ENCODE data around the gene PCDHGB3.
"Not testable (repeated sequence)": the region's sequence is repeated elsewhere in the genome, so short reads cannot be mapped to it uniquely, and the experiment has no call there.

PCDHGB3 gene

DNA sequence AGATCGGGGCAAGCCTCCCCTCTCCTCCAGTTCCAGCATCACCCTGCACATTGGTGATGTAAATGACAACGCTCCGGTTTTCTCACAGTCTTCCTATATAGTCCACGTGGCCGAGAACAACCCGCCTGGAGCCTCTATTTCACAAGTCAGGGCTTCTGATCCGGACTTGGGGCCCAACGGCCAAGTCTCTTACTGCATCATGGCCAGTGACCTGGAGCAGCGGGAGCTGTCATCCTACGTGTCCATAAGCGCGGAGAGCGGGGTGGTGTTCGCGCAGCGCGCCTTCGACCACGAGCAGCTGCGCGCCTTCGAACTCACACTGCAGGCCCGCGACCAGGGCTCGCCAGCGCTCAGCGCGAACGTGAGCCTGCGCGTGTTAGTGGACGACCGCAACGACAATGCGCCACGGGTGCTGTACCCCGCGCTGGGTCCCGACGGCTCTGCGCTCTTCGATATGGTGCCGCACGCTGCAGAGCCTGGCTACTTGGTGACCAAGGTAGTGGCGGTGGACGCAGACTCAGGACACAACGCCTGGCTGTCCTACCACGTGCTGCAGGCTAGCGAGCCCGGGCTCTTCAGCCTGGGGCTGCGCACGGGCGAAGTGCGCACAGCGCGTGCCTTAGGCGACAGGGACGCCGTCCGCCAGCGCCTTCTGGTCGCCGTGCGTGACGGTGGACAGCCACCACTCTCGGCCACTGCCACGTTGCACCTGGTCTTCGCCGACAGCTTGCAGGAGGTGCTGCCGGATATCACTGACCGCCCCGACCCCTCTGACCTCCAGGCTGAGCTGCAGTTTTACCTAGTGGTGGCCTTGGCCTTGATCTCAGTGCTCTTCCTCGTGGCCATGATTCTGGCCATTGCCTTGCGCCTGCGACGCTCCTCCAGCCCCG is 19.4 kb downstream of the PCDHGB3 start:
- in situ Hi-C loops (cut with HindIII; ENCODE audit: low sequenced_read_pairs) = loop anchor here (5.0 kb wide), 1 partner anchor 62 kb away; no protein-coding TSS in a partner anchor

DNA sequence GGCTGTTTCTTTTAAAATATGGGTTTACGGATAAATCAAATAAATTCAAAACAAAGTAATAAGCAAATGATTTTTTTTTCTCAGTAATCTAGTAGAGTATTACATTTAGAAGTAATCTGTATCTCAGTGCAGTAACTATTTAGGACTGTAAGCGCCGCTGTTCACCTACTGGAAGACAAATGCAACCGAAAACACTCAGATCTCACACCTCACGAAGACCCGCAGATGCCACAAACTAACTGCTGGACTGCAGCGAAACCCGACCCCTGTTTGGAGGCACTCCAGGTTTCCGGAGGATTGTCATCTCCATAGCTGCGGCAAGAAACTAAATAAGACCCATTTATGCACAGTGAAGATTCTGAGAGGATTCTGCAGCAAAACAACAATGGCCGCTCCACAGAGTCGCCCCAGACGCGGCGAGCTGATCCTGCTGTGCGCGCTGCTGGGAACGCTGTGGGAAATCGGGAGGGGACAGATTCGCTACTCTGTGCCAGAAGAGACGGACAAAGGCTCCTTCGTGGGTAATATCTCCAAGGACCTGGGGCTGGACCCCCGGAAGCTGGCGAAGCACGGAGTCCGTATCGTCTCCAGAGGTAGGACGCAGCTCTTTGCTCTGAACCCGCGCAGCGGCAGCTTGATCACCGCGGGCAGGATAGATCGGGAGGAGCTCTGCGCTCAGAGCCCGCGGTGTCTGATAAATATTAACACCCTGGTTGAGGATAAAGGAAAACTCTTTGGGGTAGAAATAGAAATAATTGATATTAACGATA is 22.6 kb downstream of the PCDHGB3 start, which contains the start of gene PCDHGA8:
PCDHGA8 (plus strand) TSS at position 205 of the 770 bp plus-strand sequence; CDS start at position 386, 181 bp downstream.
- in situ Hi-C loops (cut with HindIII; ENCODE audit: low sequenced_read_pairs) = loop anchor here (5.0 kb wide), 1 partner anchor 65 kb away; no protein-coding TSS in a partner anchor

DNA sequence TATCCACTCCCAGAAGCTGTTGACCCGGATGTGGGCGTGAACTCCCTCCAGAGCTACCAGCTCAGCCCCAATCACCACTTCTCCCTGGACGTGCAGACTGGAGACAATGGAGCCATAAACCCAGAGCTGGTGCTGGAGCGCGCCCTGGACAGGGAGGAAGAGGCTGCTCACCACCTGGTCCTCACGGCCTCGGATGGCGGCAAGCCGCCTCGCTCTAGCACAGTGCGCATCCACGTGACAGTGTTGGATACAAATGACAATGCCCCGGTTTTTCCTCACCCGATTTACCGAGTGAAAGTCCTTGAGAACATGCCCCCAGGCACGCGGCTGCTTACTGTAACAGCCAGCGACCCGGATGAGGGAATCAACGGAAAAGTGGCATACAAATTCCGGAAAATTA is 23.2 kb downstream of the PCDHGB3 start:
- in situ Hi-C loops (cut with HindIII; ENCODE audit: low sequenced_read_pairs) = loop anchor here (5.0 kb wide), 1 partner anchor 66 kb away; no protein-coding TSS in a partner anchor

DNA sequence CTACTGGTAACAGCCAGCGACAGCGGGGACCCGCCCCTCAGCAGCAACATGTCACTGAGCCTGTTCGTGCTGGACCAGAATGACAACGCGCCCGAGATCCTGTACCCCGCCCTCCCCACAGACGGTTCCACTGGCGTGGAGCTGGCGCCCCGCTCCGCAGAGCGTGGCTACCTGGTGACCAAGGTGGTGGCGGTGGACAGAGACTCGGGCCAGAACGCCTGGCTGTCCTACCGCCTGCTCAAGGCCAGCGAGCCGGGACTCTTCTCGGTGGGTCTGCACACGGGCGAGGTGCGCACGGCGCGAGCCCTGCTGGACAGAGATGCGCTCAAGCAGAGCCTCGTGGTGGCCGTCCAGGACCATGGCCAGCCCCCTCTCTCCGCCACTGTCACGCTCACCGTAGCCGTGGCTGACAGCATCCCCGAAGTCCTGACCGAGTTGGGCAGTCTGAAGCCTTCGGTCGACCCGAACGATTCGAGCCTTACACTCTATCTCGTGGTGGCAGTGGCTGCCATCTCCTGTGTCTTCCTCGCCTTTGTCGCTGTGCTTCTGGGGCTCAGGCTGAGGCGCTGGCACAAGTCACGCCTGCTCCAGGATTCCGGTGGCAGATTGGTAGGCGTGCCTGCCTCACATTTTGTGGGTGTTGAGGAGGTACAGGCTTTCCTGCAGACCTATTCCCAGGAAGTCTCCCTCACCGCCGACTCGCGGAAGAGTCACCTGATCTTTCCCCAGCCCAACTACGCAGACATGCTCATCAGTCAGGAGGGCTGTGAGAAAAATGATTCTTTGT is 24.6 kb downstream of the PCDHGB3 start:
- in situ Hi-C loops (cut with HindIII; ENCODE audit: low sequenced_read_pairs) = loop anchor here (5.0 kb wide), 1 partner anchor 67 kb away; no protein-coding TSS in a partner anchor

DNA sequence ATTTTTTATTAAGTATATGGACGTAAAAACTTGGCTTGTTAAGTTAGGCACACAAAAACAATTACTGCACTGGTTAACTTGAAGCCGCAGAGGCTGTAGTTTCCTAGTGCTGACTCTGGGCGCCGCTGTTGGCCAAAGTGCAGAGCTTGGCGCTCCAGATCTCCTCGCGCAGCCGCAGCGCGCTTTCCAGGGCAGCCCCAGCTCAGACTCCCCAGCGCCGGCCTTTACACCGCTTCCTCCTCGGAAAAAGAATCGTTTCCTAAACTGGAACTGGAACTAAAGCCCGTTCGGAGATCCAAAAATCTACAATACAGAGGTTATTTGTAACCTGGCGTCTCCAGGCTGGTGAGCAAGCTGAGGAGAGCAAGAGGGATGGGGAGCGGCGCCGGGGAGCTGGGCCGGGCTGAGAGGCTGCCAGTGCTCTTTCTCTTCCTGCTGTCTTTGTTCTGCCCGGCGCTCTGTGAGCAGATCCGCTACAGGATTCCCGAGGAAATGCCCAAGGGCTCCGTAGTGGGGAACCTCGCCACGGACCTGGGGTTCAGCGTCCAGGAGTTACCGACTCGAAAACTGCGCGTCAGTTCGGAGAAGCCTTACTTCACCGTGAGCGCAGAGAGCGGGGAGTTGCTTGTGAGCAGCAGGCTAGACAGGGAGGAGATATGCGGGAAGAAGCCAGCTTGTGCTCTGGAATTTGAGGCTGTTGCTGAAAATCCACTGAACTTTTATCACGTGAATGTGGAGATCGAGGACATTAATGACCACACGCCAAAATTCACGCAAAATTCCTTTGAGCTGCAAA is 27.9 kb downstream of the PCDHGB3 start, which contains the start of gene PCDHGB5:
PCDHGB5 (plus strand) TSS at position 192 of the 796 bp plus-strand sequence; CDS start at position 373, 181 bp downstream.
- in situ Hi-C loops (cut with HindIII; ENCODE audit: low sequenced_read_pairs) = not testable (repeated sequence)

DNA sequence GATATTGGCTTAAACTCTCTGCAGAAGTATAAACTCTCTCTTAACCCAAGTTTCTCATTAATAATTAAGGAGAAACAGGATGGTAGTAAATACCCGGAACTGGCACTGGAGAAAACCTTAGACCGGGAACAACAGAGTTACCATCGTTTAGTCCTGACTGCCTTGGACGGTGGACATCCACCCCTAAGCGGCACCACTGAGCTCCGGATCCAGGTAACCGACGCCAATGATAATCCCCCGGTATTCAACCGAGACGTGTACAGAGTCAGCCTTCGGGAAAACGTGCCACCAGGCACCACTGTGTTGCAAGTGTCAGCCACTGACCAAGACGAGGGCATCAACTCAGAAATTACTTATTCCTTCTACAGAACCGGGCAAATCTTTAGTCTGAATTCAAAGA is 28.6 kb downstream of the PCDHGB3 start:
- in situ Hi-C loops (cut with HindIII; ENCODE audit: low sequenced_read_pairs) = no loop called here

DNA sequence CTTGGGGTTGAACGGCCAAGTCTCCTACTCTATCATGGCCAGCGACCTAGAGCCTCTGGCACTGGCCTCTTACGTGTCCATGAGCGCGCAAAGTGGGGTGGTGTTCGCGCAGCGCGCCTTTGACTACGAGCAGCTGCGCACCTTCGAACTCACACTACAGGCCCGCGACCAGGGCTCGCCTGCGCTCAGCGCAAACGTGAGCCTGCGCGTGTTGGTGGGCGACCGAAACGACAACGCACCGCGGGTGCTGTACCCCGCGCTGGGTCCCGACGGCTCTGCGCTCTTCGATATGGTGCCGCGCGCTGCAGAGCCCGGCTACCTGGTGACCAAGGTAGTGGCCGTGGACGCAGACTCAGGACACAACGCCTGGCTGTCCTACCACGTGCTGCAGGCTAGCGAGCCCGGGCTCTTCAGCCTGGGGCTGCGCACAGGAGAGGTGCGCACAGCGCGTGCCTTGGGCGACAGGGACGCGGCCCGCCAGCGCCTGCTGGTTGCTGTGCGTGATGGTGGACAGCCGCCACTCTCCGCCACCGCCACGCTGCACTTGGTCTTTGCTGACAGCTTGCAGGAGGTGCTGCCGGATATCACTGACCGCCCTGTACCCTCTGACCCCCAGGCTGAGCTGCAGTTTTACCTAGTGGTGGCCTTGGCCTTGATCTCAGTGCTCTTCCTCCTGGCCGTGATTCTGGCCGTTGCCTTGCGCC is 29.7 kb downstream of the PCDHGB3 start:
- in situ Hi-C loops (cut with HindIII; ENCODE audit: low sequenced_read_pairs) = no loop called here

DNA sequence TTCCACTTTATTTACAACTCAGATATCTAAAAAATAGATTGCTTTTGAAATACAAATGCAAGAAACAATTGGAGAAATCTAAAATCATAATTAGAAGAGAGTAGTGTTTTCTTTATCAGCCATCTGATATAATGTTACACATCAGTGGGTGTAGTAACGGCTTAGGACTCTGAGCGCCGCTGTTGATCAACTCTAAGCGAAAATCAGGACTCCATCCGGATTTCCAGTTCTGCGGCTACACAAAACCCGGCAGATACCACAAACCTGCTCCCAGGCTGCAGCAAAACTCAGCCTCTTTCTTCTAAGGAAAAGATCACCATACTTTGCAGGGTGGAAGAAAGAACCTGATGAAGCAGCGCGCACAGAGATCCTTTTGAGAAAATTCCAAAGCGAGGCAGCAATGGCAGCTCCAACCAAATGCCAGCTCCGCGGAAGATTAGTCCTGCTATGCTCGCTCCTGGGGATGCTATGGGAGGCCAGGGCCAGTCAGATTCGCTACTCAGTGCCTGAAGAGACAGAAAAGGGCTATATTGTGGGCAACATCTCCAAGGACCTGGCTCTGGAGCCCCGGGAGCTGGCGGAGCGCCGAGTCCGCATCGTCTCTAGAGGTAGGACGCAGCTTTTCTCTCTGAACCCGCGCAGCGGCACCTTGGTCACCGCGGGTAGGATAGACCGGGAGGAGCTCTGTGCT is 32.7 kb downstream of the PCDHGB3 start, which contains the start of gene PCDHGA9:
PCDHGA9 (plus strand) TSS at position 226 of the 691 bp plus-strand sequence; CDS start at position 401, 175 bp downstream.
- in situ Hi-C loops (cut with HindIII; ENCODE audit: low sequenced_read_pairs) = no loop called here

DNA sequence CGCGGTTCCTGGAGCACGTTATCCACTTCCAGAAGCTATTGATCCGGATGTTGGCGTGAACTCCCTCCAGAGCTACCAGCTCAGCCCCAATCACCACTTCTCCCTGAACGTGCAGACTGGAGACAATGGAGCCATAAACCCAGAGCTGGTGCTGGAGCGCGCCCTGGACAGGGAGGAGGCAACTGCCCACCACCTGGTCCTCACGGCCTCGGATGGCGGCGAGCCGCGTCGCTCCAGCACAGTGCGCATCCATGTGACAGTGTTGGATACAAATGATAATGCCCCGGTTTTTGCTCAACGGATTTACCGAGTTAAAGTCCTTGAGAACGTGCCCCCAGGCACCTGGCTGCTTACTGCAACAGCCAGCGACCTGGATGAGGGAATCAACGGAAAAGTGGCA is 33.3 kb downstream of the PCDHGB3 start:
- in situ Hi-C loops (cut with HindIII; ENCODE audit: low sequenced_read_pairs) = no loop called here

DNA sequence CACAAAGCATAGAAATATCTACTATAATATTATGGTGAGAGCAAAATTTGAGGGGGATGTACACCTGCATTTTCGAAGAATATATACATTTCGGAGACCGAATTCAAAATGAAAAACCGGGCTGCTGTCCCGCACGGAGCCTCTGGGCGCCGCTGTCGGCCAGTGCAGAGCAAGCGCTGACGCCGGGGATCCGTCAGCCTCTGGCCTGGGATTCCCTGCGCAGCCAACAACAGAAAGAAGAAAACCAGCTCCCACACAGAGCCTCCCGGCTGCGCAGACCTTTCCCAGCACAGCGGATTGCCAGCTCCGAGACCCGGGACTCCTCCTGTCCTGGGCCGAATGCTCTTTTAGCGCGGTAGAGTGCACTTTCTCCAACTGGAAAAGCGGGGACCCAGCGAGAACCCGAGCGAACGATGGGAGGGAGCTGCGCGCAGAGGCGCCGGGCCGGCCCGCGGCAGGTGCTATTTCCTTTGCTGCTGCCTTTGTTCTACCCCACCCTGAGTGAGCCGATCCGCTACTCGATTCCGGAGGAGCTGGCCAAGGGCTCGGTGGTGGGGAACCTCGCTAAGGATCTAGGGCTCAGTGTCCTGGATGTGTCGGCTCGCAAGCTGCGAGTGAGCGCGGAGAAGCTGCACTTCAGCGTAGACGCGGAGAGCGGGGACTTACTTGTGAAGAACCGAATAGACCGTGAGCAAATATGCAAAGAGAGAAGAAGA is 37.9 kb downstream of the PCDHGB3 start, which contains the start of gene PCDHGB6:
PCDHGB6 (plus strand) TSS at position 232 of the 716 bp plus-strand sequence; CDS start at position 414, 182 bp downstream.
- in situ Hi-C loops (cut with HindIII; ENCODE audit: low sequenced_read_pairs) = loop anchor here (5.0 kb wide), 1 partner anchor 34 kb away; no protein-coding TSS in a partner anchor

DNA sequence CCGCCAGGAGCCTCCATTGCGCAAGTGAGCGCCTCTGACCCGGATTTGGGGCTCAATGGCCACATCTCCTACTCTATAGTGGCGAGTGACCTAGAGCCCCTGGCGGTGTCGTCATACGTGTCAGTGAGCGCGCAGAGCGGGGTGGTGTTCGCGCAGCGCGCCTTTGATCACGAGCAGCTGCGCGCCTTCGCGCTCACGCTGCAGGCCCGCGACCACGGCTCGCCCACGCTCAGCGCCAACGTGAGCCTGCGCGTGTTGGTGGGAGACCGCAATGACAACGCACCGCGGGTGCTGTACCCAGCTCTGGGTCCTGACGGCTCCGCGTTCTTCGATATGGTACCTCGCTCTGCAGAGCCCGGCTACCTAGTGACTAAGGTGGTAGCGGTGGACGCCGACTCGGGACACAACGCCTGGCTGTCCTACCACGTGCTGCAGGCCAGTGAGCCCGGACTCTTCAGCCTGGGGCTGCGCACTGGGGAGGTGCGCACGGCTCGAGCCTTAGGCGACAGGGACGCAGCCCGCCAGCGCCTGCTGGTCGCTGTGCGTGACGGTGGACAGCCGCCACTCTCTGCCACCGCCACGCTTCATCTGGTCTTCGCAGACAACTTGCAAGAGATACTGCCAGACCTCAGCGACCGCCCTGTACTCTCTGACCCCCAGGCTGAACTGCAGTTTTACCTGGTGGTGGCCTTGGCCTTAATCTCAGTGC is 39.7 kb downstream of the PCDHGB3 start:
- in situ Hi-C loops (cut with HindIII; ENCODE audit: low sequenced_read_pairs) = loop anchor here (5.0 kb wide), 1 partner anchor 33 kb away; no protein-coding TSS in a partner anchor

DNA sequence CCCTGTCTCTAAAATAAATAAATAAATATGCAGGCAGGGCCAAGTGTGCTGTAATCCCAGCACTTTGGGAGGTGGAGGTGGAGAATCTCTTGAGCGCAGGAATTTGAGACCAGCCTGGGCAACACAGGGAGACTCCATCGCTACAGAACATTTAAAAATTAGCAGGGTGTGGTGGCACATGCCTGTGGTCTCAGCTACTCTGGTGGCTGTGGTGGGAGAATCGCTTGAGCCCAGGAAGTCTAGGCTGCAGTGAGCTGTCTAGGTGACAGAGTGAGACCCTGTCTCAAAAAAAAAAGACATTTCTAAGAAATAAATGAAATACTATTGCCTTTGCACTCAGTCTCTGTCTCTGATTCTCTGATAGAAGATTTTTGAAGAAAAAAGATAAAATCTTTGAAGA is 41.5 kb downstream of the PCDHGB3 start:
- in situ Hi-C loops (cut with HindIII; ENCODE audit: low sequenced_read_pairs) = no loop called here

DNA sequence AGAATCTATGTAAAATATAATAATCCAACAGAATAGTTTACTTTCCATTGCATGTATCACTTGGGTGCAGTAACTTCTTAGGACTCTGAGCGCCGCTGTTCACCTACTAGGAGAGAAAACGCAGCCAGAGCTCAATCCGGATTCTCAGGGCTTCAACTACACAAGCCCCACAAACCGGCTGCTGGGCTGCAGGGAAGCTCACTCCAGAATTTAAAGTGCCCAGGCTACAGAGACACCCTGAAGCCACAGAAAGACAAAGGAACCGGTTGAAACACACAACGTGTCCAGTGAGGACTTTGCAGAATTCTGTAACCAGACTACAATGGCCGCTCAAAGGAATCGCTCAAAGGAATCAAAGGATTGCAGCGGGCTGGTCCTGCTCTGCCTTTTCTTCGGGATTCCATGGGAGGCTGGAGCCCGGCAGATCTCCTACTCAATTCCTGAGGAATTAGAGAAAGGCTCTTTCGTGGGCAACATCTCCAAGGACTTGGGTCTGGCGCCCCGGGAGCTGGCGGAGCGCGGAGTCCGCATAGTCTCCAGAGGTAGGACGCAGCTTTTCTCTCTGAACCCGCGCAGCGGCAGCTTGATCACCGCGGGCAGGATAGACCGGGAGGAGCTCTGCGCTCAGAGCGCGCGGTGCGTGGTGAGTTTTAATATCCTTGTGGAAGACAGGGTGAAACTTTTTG is 43.0 kb downstream of the PCDHGB3 start, which contains the start of gene PCDHGA10:
PCDHGA10 (plus strand) TSS at position 134 of the 686 bp plus-strand sequence; CDS start at position 323, 189 bp downstream.
- in situ Hi-C loops (cut with HindIII; ENCODE audit: low sequenced_read_pairs) = no loop called here

DNA sequence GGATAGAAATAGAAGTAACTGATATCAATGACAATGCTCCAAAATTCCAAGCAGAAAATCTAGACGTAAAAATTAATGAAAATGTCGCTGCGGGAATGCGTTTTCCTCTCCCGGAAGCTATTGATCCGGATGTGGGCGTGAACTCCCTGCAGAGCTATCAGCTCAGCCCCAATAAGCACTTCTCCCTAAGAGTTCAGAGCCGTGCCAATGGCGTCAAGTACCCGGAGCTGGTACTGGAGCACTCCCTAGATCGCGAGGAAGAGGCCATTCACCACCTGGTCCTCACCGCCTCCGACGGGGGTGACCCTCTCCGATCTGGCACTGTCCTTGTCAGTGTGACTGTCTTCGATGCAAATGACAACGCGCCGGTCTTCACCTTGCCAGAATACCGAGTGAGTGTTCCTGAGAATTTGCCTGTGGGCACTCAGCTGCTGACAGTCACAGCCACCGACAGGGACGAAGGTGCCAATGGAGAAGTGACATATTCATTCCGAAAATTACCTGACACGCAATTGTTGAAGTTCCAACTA is 43.6 kb downstream of the PCDHGB3 start:
- in situ Hi-C loops (cut with HindIII; ENCODE audit: low sequenced_read_pairs) = no loop called here

DNA sequence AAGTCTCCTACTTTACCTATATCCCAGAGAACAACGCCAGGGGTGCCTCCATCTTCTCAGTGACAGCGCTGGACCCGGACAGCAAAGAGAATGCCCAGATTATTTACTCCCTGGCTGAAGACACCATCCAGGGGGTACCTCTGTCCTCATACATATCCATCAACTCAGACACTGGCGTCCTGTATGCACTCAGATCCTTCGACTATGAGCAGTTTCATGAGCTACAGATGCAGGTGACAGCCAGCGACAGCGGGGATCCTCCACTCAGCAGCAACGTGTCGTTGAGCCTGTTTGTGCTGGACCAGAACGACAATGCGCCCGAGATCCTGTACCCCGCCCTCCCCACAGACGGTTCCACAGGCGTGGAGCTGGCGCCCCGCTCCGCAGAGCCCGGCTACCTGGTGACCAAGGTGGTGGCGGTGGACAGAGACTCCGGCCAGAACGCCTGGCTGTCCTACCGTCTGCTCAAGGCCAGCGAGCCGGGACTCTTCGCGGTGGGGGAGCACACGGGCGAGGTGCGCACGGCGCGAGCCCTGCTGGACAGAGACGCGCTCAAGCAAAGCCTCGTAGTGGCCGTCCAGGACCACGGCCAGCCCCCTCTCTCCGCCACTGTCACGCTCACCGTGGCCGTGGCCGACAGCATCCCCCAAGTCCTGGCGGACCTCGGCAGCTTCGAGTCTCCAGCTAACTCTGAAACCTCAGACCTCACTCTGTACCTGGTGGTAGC is 44.7 kb downstream of the PCDHGB3 start:
- in situ Hi-C loops (cut with HindIII; ENCODE audit: low sequenced_read_pairs) = not testable (repeated sequence)

All from endothelial cell of hepatic sinusoid (primary cell).